ENCODE data around the gene BATF. TPM values are rescaled to one million over a fixed set of nuclear protein-coding genes. Genes with fewer than 3 reads are reported as not detected.

The BATF gene
- polyA plus RNA-seq, 1 of the 3 experiments (the other 2 are of a cell fraction) = not detected

DNA sequence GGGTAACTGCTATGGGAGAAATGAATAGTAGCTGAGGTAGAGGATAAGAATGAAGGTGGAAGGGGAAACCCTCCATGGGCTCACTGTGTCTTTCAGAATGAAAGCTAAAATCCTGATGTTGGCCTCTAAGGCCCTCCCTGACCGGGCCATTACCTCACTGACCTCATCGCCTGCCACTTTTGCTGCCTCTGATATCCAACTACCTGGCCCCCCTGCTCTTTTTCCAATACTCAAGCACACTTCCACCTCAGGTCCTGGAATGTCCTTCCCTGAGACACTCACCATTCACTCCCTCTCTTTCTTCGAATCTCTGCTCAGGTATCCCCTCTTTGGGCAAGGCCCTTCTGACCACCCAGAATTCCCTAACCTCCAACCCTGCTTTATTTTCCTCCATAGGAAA lies 1.4 kb upstream of the BATF start:
- H4K20me1 ChIP-seq (ENCODE audit: insufficient read depth) = no peaks in the 10 kb centered on the region
- H3F3A ChIP-seq (replicated peaks; ENCODE audit: insufficient read depth) = no peaks in the 10 kb centered on the region
- H3K27ac ChIP-seq (ENCODE audit: low read depth in 2 of 2, low read length in 1 of 2) = no peak overlapping the region
- CTCF ChIA-PET = interaction anchor here (0.7 to 4.5 kb wide), 4 partner anchors 20 to 57 kb away, joined by 3 to 13 read pairs (median 4); partner anchors contain the start of gene FLVCR2
- no peaks in the 10 kb centered on the region for H3K36me3 ChIP-seq (replicated peaks in 1 of 2; ENCODE audit: control insufficient read depth in 1 of 2, insufficient read depth in 2 of 2, low read length in 1 of 2)
- no peaks in the 10 kb centered on the region for H3K9me3 ChIP-seq
- POLR2A ChIA-PET = no interaction called here
- TF ChIP-seq ELF1 (IDR thresholded peaks at IDR 0.05) (no peak), FOXM1 (IDR thresholded peaks at IDR 0.05; ENCODE audit: low read depth) (no peak), EZH2phosphoT487 (IDR thresholded peaks at IDR 0.05; ENCODE audit: borderline replicate concordance, low read depth) (no peak), RCOR1 (IDR thresholded peaks at IDR 0.05; ENCODE audit: low read length) (no peak), RFX5 (IDR thresholded peaks at IDR 0.05; ENCODE audit: low read length) (no peak), TCF12 (IDR thresholded peaks at IDR 0.05) (no peak), GABPA (IDR thresholded peaks at IDR 0.05; ENCODE audit: low read depth) (no peak), TEAD4 (IDR thresholded peaks at IDR 0.05; ENCODE audit: borderline replicate concordance, insufficient read depth) (no peak), GATA2 (CRISPR knock-in tag; IDR thresholded peaks at IDR 0.05) (no peak), REST (IDR thresholded peaks at IDR 0.05; ENCODE audit: low read depth, low read length) (no peak), POLR2AphosphoS5 (IDR thresholded peaks at IDR 0.05; ENCODE audit: low read depth, low read length) (no peak), RAD21 (IDR thresholded peaks at IDR 0.05; ENCODE audit: low read length) (no peak), USF2 (IDR thresholded peaks at IDR 0.05; ENCODE audit: borderline replicate concordance, low read depth, low read length) (no peak)
- TF ChIP-seq, protein P1, sequence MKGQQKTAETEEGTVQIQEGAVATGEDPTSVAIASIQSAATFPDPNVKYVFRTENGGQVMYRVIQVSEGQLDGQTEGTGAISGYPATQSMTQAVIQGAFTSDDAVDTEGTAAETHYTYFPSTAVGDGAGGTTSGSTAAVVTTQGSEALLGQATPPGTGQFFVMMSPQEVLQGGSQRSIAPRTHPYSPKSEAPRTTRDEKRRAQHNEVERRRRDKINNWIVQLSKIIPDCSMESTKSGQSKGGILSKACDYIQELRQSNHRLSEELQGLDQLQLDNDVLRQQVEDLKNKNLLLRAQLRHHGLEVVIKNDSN (IDR thresholded peaks at IDR 0.05; ENCODE audit: borderline replicate concordance, low read depth) = no peak
- H3K4me1 ChIP-seq (ENCODE audit: control insufficient read depth in 1 of 2, insufficient read depth in 2 of 2, low read depth in 1 of 2, low read length in 1 of 2) = peaks cover 0 to 3% of the 10 kb centered on the region in 2 experiments; a peak in 1 of 4 replicates
- no peak for DNase-seq
- WGBS (ENCODE audit: low lambda C conversion rate) = 60% methylated on average over 3 of the region's 3 CpGs
- no peaks in the 10 kb centered on the region for H3K9me2 ChIP-seq
- H3K4me3 ChIP-seq (ENCODE audit: low read depth in 2 of 2, low read length in 1 of 2) = no peak overlapping the region
- H3K79me2 ChIP-seq (ENCODE audit: insufficient read depth) = no peaks in the 10 kb centered on the region
- H3K27me3 ChIP-seq (ENCODE audit: insufficient read depth) = 0 out of 2 replicates have a peak, but pooled peaks cover 4% of the 10 kb centered on the region
- no peak overlapping the region for H2AFZ ChIP-seq (ENCODE audit: low read depth)
- no peak overlapping the region for H3K4me2 ChIP-seq
- no peak overlapping the region for H3K9ac ChIP-seq
